Mammary epithelial cell (primary cell): ENCODE data around the gene AGTR1.

Source experiments
- EZH2 ChIP-seq: IDR thresholded peaks from 2 replicates; pipeline ENCODE4 v1.6.1; 2012; ENCODE audit warnings: low read length, inconsistent platforms, borderline replicate concordance
- TF ChIP-seq, protein P1 (sequence below), 2 donors: IDR thresholded peaks in 1 of 2; conservative IDR thresholded peaks in 1 of 2; 2 replicates each; pipeline ENCODE4 v1.5.1; 2011 to 2012; ENCODE audit warnings: inconsistent platforms in 2 of 2, low read length in 2 of 2, mild to moderate bottlenecking in 2 of 2, control low read depth in 1 of 2, low read depth in 1 of 2; ENCODE audit not compliant: insufficient read depth in 1 of 2; ENCODE audit errors: extremely low read depth in 1 of 2

GRCh38 chr3:148735597-148735996, 37.9 kb downstream of the AGTR1 start:
- TF ChIP-seq, protein P1, sequence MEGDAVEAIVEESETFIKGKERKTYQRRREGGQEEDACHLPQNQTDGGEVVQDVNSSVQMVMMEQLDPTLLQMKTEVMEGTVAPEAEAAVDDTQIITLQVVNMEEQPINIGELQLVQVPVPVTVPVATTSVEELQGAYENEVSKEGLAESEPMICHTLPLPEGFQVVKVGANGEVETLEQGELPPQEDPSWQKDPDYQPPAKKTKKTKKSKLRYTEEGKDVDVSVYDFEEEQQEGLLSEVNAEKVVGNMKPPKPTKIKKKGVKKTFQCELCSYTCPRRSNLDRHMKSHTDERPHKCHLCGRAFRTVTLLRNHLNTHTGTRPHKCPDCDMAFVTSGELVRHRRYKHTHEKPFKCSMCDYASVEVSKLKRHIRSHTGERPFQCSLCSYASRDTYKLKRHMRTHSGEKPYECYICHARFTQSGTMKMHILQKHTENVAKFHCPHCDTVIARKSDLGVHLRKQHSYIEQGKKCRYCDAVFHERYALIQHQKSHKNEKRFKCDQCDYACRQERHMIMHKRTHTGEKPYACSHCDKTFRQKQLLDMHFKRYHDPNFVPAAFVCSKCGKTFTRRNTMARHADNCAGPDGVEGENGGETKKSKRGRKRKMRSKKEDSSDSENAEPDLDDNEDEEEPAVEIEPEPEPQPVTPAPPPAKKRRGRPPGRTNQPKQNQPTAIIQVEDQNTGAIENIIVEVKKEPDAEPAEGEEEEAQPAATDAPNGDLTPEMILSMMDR (conservative IDR thresholded peaks at IDR 0.05 in 1 of 2, IDR thresholded peaks at IDR 0.05 in 1 of 2; ENCODE audit: extremely low read depth in 1 of 2, insufficient read depth in 1 of 2, low read depth in 1 of 2, low read length in 2 of 2): no peak
- no peak for TF ChIP-seq EZH2
